B cell (primary cell): Measurements from ENCODE around the gene ANO2. TPM values are rescaled to one million over a fixed set of nuclear protein-coding genes. Genes with fewer than 3 reads are reported as not detected.

Source experiments
- ATAC-seq: fragments of 200-7000 bp; cut with Tn5 transposase; one replicate; pipeline ENCODE4 v1.10.0; 2021; ENCODE audit warnings: low read depth, mild to moderate bottlenecking, moderate number of reproducible peaks, moderate library complexity
- CTCF ChIA-PET: fragments of 350-600 bp; sonication (Branson Sonifier 250); formaldehyde crosslinking; loops from one replicate; lab custom pipeline; 2021; ENCODE audit warnings: antibody characterized with exemption, inconsistent platforms; lab: Charles Lee
- POLR2A ChIA-PET: fragments of 350-600 bp; sonication (Branson Sonifier 250); formaldehyde crosslinking; loops from one replicate; lab custom pipeline; 2021; ENCODE audit warnings: antibody characterized with exemption; lab: Charles Lee
- DNase-seq: peaks from one replicate; pipeline ENCODE4 v3.0.0; 2013
- H2AFZ ChIP-seq: 2 replicates; pipeline ENCODE4 v1.6.1; 2012; ENCODE audit warnings: mild to moderate bottlenecking, low read depth, low read length; ENCODE audit not compliant: insufficient read depth, poor library complexity, severe bottlenecking
- H3K27ac ChIP-seq, 2 donors: 1 replicate in 1 of 2; 2 replicates in 1 of 2; pipeline ENCODE4 v1.5.1; 2012 to 2013; ENCODE audit warnings: low read length in 2 of 2, mild to moderate bottlenecking in 2 of 2, moderate library complexity in 1 of 2
- H3K27me3 ChIP-seq, 4 experiments: fragments of 200-600 bp in 1 of 4; sonication (generic) in 1 of 4; replicated peaks in 1 of 4; 1 replicate in 2 of 4; 2 replicates in 2 of 4; pipeline versions ENCODE4 v1.6.1 to v1.7.0; 2013 to 2016; ENCODE audit warnings: low read length in 3 of 4, mild to moderate bottlenecking in 2 of 4, mixed read lengths in 1 of 4, moderate library complexity in 1 of 4; ENCODE audit not compliant: insufficient read depth in 4 of 4, control insufficient read depth in 3 of 4; ENCODE audit errors: control extremely low read depth in 1 of 4
- H3K36me3 ChIP-seq, 2 experiments: replicated peaks in 1 of 2; 1 replicate in 1 of 2; 2 replicates in 1 of 2; pipeline versions ENCODE4 v1.6.1 to v1.7.1; 2013; ENCODE audit warnings: low read length in 1 of 2; ENCODE audit not compliant: insufficient read depth in 2 of 2, control insufficient read depth in 1 of 2; ENCODE audit errors: control extremely low read depth in 1 of 2, extremely low read depth in 1 of 2
- H3K4me1 ChIP-seq, 2 donors: fragments of 200-600 bp in 1 of 2; sonication (generic) in 1 of 2; 1 replicate in 1 of 2; 2 replicates in 1 of 2; pipeline versions ENCODE4 v1.5.1 to v1.6.1; 2013 to 2017; ENCODE audit warnings: low read length in 2 of 2; ENCODE audit not compliant: control insufficient read depth in 2 of 2, insufficient read depth in 2 of 2
- H3K4me2 ChIP-seq: replicated peaks from 2 replicates; pipeline ENCODE3; 2012; ENCODE audit warnings: mild to moderate bottlenecking, low read depth, low read length; ENCODE audit not compliant: poor library complexity, severe bottlenecking
- H3K4me3 ChIP-seq, 5 experiments: fragments of 200-600 bp in 1 of 5; sonication (generic) in 1 of 5; 1 replicate in 3 of 5; 2 replicates in 2 of 5; pipeline versions ENCODE4 v1.5.1 to v1.7.0; 2011 to 2016; ENCODE audit warnings: low read length in 4 of 5, mild to moderate bottlenecking in 4 of 5, low read depth in 2 of 5, control low read depth in 1 of 5, moderate library complexity in 1 of 5; ENCODE audit not compliant: insufficient read depth in 1 of 5; ENCODE audit errors: control extremely low read depth in 1 of 5, extremely low read depth in 1 of 5
- H3K79me2 ChIP-seq: fragments of 200-600 bp; sonication (generic); one replicate; pipeline ENCODE4 v1.6.0; 2016; ENCODE audit warnings: low read length; ENCODE audit not compliant: control insufficient read depth, insufficient read depth
- H3K9ac ChIP-seq: fragments of 200-600 bp; sonication (generic); 2 replicates; pipeline ENCODE4 v1.6.1; 2017; ENCODE audit warnings: mild to moderate bottlenecking, low read length, moderate library complexity
- H3K9me3 ChIP-seq, 3 donors: one replicate each; pipeline versions ENCODE4 v1.6.1 to v1.7.1; 2013; ENCODE audit warnings: low read length in 2 of 3; ENCODE audit not compliant: control insufficient read depth in 2 of 3, insufficient read depth in 1 of 3; ENCODE audit errors: control extremely low read depth in 1 of 3
- H4K20me1 ChIP-seq: 2 replicates; pipeline ENCODE4 v1.6.0; 2012; ENCODE audit warnings: mild to moderate bottlenecking, low read length; ENCODE audit not compliant: insufficient read depth, control insufficient read depth, poor library complexity, severe bottlenecking
- H3K27ac Mint-ChIP-seq: one replicate; pipeline ENCODE4 v1.8.0; 2021; ENCODE audit warnings: mixed read lengths
- H3K27me3 Mint-ChIP-seq: one replicate; pipeline ENCODE4 v1.8.0; 2021; ENCODE audit warnings: mixed read lengths
- H3K4me1 Mint-ChIP-seq: one replicate; pipeline ENCODE4 v1.8.0; 2021; ENCODE audit warnings: mixed read lengths
- H3K4me3 Mint-ChIP-seq: one replicate; pipeline ENCODE4 v1.8.0; 2021; ENCODE audit warnings: mixed read lengths
- H3K9me3 Mint-ChIP-seq: one replicate; pipeline ENCODE4 v1.8.0; 2022; ENCODE audit warnings: mixed read lengths; ENCODE audit not compliant: insufficient read depth
- CTCF ChIP-seq: fragments of 200-600 bp; IDR thresholded peaks from one replicate; pipeline ENCODE4 v1.8.0; 2022; ENCODE audit warnings: antibody characterized with exemption, mild to moderate bottlenecking
- EZH2 ChIP-seq: IDR thresholded peaks from 2 replicates; pipeline ENCODE4 v1.6.1; 2012; ENCODE audit warnings: borderline replicate concordance, low read depth, mild to moderate bottlenecking, moderate library complexity, low read length; ENCODE audit not compliant: insufficient read depth, poor library complexity, severe bottlenecking
- WGBS: methylation state at CpG from one replicate; pipeline ENCODE4 v1.1.5; 2013; ENCODE audit warnings: missing lambda C conversion rate; ENCODE audit not compliant: insufficient coverage; 5-methylcytosine and 5-hydroxymethylcytosine counted together
- intact Hi-C: fragments of 100-400 bp; cut with micrococcal nuclease; formaldehyde crosslinking; loops from one replicate; pipeline ENCODE4 v1.10.0; 2022
- polyA plus RNA-seq: library from polyadenylated mRNA; depleted of rRNA; stranded (reverse); fragments of >200 nt; gene quantifications from 2 replicates; pipeline ENCODE4 v1.2.3, GENCODE V29; 2012
- total RNA-seq, 2 donors: library from RNA; stranded (reverse); fragments of 120-200 nt in 1 of 2; gene quantifications; 1 replicate in 1 of 2; 2 replicates in 1 of 2; pipeline versions ENCODE4 v1.2.3 to v1.2.4, GENCODE V29; 2013 to 2022

Gene ANO2
- total and polyA plus RNA-seq, 2 donors (not counting 1 experiment from before 2014, with no cell fraction given): not detected

- peaks cover 0 to 1% (median 0%) of the 10 kb centered on the region in 3 donors for H3K9me3 ChIP-seq
- H3K27me3 ChIP-seq: peaks cover 0 to 15% (median 4%) of the 10 kb centered on the region in 4 experiments
- Mint-ChIP-seq H3K4me1 (no peaks in the 10 kb centered on the region), H3K4me3 (no peak overlapping the region), H3K27me3 (peaks cover 40% of the 10 kb centered on the region), H3K27ac (no peak overlapping the region), H3K9me3 (no peaks in the 10 kb centered on the region)
- ChIA-PET POLR2A (no interaction called here), CTCF (no interaction called here)
- H2AFZ ChIP-seq: no peak overlapping the region
- no peak for TF ChIP-seq CTCF
- TF ChIP-seq EZH2: no peak
- H3K9ac ChIP-seq: no peak overlapping the region
- no peak overlapping the region for H3K4me2 ChIP-seq
- no peak for DNase-seq
- H4K20me1 ChIP-seq: no peaks in the 10 kb centered on the region
- no CpG with 5 or more reads among the region's 3 CpGs for WGBS
- H3K36me3 ChIP-seq: no peaks in the 10 kb centered on the region
- intact Hi-C loops: no loop called here
- no peak overlapping the region for H3K27ac ChIP-seq
- no peak overlapping the region for H3K4me3 ChIP-seq
- no peaks in the 10 kb centered on the region for H3K79me2 ChIP-seq
- no peak for ATAC-seq
- H3K4me1 ChIP-seq: no peaks in the 10 kb centered on the region
Measured at GRCh38 chr12:5954661-5955060, 9.6 kb upstream of the ANO2 start.

- H3K4me3 Mint-ChIP-seq: no peak overlapping the region
- Histone ChIP-seq H3K9me3 (peaks cover 0 to 1% (median 0%) of the 10 kb centered on the region in 3 donors), H2AFZ (no peak overlapping the region), H3K4me2 (no peak overlapping the region), H3K4me1 (no peaks in the 10 kb centered on the region), H3K36me3 (no peaks in the 10 kb centered on the region), H4K20me1 (no peaks in the 10 kb centered on the region), H3K9ac (no peak overlapping the region), H3K27ac (no peak overlapping the region), H3K79me2 (no peaks in the 10 kb centered on the region), H3K4me3 (no peak overlapping the region), H3K27me3 (peaks cover 0 to 15% (median 4%) of the 10 kb centered on the region in 4 experiments)
- ATAC-seq: no peak
- ChIA-PET POLR2A (no interaction called here), CTCF (no interaction called here)
- no peaks in the 10 kb centered on the region for H3K9me3 Mint-ChIP-seq
- H3K4me1 Mint-ChIP-seq: no peaks in the 10 kb centered on the region
- no peak for DNase-seq
- WGBS: 83% methylated on average over 1 of the region's 5 CpGs
- intact Hi-C loops: no loop called here
- H3K27me3 Mint-ChIP-seq: peaks cover 43% of the 10 kb centered on the region
- no peak for TF ChIP-seq EZH2
- TF ChIP-seq CTCF: no peak
- no peak overlapping the region for H3K27ac Mint-ChIP-seq
Measured at GRCh38 chr12:5953835-5954586, 9.0 kb upstream of the ANO2 start.
